HG02623 (cell line): ENCODE measurements around the gene TBL1XR1.
"Not testable (repeated sequence)": the region's sequence is repeated elsewhere in the genome, so short reads cannot be mapped to it uniquely, and the experiment has no call there.

Source experiments
- ATAC-seq: cut with Tn5 transposase; IDR thresholded peaks from one replicate; pipeline ENCODE4 v1.9.1; 2021; ENCODE audit warnings: moderate library complexity; ENCODE audit not compliant: unreplicated experiment

Gene TBL1XR1

DNA sequence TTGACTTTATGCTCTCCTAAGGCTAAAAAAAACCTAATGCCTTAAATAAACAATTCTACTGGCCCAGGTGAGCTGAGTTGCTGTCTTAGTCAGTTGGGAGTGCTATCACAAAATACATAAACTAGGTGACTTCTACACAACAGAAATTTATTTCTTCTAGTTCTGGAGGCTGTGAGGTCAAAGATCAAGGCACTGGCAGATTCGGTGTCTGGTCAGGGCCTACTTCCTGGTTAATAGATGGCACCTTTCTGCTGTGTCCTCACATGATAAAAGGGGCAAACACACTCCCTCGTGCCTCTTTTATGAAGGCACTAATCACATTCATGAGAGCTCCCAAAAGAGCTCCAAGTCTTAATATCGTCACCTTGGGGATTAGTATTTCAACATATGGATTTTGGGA is 11.5 kb upstream of the TBL1XR1 start:
- ATAC-seq, result no peak

DNA sequence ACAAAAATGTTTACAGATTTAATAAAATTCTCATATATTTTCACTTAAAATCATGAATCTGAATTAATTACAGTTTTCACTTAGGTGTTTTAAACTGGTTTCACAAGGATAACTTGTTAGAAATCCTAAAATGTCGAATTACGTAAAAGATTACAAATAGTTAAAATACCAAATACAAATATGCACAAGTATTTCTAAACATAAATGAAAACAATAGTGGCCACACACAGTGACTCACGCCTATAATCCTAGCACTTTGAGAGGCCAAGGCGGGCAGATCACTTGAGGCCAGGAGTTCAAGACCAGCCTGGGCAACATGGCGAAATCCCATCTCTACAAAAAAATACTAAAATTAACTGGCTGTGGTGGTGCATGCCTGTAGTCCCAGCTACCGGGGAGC is 10.9 kb upstream of the TBL1XR1 start:
- ATAC-seq, result no peak

DNA sequence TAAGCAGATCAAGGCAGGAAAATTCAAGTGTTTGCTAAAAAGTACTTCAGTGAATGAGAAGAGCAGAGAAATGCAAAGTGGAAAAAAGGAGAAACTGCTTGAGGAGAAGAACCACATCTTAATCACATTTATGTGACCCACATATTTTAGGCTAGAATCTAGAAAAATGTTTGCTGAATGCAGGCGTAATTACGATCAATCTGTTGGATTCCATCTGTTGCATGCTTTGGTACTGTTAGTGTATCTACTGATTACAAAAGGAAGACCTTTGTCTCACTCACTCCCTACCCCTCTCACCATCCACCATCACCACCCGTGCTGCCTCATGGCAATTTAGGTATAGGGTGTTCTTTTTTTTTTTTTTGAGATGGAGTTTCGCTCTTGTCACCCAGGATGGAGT is 9.7 kb upstream of the TBL1XR1 start:
- ATAC-seq, result no peak

DNA sequence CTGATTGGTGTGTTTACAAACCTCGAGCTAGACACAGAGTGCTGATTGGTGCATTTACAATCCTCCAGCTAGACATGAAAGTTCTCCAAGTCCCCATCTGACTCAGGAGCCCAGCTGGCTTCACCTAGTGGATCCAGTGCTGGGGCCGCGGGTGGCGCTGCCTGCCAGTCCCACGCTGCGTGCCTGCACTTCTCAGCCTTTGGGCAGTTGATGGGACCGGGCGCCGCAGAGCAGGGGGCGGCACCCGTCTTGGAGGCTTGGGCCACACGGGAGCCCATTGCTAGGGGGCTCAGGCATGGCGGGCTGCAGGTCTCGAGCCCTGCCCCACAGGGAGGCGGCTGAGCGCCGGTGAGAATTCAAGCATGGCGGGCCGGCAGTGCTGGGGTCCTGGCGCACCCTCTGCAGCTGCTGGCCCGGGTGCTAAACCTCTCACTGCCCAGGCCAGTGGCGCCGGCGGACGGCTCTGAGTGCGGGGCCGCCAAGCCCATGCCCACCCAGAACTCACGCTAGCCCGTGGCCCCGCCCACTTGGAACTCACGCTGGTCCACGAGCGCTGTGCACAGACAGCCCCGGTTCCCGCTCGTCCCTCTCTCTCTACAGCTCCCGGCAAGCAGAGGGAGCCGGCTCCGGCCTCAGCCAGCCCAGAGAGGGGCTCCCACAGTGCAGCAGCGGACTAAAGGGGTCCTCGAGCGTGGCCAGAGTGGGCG is 6.6 kb upstream of the TBL1XR1 start:
- ATAC-seq, result no peak

DNA sequence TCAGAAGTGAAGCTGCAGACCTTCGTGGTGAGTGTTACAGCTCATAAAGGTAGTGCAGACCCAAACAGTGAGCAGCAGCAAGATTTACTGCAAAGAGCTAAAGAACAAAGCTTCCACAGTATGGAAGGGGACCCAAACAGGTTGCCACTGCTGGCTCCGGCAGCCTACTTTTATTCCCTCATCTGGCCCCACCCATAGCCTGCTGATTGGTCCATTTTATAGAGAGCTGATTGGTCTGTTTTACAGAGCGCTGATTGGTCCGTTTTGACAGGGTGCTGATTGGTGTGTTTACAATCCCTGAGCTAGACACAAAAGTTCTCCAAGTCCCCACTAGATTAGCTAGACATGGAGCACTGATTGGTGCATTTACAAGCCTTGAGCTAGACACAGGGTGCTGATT is 5.7 kb upstream of the TBL1XR1 start:
- ATAC-seq, result not testable (repeated sequence)

DNA sequence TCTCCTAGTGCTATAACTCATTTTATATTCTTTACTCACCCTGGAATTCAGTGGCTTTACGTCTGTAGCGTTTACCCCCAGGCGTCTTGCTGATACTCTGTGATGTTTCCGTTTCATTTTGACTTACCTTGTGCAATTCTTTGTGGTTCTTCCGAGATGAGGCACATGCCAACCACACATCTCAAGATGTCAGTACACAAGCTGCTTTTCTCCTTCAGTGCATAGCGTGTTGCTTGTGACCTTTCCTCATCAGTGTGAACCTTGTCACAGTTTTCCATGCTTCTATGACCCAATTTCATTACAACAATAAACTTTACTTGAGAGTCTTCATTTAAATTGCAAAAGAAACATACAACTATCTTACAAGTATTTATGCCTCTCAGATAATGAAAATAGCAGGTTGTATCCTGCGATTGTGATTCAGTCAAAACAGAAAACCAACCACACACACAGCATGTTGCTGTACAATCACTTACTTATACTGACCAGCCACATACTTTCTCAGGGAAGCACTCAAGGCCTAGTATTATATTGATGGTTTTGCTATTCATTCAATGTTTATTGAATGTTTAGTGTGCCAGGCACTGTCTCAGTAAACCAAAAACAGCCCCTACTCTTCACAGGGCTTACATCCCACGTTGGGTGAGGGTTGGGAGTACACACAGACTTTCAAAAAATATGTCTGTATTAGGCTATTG is 4.6 kb upstream of the TBL1XR1 start:
- peak; percentile 73 for ATAC-seq

DNA sequence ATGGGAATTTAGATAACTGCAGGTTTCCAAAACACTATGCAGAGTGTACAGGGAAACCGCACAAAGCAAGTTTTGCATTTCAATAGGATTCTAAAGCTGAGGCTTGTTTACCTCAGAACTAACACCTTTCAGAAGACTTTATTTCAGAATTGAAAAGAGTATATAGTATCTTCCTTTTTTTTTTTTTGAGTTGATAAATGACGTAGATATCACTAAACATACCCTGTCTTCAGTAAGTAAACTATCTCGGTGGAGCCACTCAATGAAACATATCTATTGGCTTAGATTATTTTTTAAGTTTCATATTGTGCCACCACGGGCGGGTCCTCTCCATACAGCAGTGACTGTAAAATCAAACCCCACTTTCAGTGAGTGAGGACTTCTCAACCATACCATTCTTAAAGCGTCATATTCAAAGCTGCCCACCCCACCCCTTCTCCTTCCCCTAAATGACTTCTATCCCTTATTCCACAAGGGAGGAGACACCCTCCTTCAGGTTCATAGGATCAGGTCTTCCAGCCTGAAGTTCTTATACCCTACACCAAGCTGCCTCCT is 2.0 kb upstream of the TBL1XR1 start:
- no peak for ATAC-seq

DNA sequence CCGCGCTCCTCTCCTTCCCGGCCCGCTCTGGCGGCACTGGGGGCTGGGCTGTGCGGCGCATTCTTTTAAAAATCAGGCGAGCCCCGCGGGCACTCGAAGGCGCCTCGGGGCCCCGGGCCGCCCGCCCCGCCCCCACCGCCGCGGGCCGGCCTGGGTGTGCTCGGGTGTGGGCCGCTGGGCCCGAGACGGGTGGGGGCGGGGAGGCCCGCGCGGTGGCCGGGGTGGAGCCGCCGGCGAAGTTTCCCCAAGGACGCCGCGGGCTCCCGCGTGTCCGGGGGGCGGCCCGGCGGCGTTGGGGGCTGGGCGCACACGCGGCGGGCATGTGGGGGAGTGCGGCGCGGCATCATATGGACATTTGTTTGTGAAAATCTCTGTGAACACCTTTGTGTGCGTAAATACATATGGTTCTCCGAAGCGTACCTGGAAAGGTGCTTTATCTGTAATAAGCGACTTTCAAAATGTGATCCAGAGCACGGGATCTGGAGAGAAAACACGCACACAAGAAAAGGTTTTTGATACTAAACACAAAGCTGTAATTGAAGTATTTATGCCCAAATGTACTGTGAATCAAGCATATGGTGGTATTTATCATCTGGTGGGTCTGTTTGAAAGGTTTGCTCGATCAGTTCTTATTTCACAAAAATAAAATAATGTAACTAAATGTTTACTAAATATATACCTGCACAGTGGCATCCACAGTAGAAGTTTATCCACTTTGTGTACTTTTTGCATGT is 612 bp upstream of the TBL1XR1 start:
- ATAC-seq, result peak; percentile 32

DNA sequence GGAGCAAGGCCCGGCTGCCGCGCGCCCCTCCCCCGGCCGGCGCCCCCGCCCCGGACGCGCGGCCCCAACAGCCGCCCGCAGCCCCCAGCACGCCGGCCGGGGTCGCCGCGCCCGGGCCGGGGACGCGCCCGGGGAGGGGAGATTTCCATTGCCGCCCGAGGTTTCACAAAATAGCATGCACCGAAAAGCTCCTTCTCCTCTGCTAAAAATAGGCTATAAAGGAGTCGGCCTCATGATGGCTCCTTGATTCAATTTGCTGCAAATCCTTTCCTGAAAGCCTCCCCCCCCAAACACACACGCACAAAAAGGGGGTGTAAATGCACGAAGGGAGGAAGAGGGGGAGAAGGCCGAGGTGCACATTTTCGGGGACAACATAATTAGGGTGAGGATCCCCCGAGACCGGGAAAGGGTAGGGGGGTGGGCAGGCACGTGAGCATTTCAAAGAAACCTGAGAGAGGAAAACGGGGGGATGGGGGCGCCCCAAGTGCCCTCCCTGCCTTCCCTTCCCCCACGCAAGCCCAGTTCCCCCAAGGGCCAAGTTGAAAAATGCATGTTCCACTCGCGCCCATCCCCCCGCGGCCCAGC is 734 bp downstream of the TBL1XR1 start:
- no peak for ATAC-seq

DNA sequence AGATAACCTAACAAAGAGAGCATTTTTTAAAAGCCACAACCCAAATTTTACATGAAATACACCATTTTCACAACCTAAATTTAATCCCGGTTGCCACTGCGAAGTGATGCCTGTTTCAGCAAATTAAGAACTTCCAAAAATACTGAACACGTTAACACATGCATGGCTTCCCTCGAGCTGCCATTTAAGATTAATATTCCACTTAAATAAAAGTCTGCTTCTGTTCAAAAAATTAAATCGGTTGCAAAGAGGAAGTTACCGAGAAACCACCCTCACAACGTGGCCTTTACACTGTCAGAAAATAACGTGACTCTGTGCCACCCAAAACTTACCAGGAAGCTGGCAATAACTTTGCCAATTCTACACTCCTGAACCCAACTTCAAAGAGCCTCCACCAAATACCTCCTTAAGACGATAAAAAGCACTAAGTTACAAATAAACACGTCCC is 1.2 kb downstream of the TBL1XR1 start:
- no peak for ATAC-seq

DNA sequence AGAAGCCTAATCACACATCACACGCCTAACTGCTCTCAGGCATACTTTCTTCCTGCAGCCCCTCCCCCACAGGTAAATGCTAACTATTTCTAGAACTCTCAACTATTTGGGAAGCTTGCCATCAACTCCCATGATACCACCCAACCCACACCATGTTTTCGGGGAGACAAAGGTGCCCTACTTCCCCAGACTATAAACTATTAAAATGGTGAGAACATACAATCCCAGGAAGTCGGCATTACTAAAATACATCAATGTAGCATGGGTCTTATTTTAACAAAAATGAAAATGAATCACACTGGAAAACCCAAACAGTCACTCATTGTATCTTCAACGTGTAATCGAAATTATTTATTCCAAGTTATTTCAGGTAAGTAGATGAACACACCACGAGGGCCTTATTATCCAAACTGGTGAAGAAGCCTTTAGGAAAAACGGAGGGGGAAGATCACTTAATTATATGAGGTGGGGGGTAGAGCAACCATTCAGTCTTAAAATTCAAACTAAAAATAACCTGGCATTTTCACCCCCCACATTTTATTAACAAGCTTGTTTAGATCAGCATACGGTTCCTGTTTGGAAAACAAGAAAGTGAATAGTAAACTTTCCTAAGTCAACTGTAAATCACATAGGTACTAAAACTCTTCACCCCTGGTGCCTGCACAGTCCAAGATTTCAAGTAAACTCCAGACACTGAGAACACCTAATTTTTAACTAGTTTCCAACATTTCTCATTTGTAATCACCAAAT is 1.9 kb downstream of the TBL1XR1 start:
- no peak for ATAC-seq

DNA sequence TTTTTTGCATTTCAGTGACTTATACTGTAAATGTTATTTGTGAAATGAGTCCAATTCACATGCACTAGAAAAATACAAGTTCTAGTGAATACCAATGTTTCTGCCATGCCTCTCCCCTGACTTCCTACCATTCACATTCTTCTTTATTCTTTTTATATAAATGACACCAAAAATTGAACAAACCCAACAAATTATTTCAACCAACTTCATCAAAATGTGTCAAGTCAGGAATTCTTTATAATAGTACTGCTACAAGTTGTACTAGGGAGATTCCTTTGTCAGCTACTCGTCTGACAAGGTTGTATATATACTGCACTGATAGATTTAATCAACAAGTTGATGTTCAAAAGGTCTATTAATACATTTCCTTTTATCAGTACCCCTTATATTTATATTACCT is 3.0 kb downstream of the TBL1XR1 start:
- ATAC-seq, result no peak

DNA sequence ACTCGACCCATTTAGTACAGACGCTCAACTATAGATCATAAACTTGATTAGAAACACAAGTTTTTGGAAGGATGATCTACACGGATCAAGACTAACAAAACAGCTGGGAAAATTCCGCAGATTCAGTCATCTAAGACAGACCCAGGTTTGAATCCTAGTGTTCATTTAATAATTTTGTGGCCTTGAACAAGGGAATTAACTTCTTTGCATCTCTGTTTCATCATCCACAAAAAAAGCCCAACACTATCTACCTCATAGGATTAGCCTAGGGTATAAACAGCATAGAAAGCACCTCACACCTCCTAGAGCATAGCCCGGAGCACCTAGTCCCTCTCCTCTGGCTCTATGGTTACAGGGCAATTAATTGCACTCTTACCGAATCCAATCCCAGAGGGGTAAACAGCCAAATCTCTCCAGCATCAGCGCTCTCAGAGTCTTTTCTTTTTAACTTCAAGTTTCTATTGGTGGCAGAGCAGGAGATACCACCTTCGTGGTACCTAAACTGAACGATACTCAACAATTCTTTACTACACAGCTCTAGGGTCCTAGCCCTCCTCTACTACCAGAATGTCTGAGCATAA is 3.5 kb downstream of the TBL1XR1 start:
- no peak for ATAC-seq

DNA sequence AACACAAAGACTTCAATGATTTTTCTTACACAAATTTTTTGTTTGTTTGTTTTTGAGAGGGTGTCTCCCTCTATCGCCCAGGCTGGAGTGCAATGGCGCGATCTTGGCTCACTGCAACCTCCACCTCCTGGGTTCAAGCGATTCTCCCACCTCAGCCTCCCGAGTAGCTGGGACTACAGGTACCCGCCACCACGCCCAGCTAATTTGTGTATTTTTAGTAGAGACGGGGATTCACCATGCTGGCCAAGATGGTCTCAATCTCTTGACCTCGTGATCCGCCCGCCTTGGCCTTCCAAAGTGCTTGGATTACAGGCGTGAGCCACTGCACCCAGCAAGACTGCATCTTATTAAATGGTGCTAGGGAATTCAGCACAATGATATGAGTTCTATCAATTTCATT is 4.0 kb downstream of the TBL1XR1 start:
- not testable (repeated sequence) for ATAC-seq

DNA sequence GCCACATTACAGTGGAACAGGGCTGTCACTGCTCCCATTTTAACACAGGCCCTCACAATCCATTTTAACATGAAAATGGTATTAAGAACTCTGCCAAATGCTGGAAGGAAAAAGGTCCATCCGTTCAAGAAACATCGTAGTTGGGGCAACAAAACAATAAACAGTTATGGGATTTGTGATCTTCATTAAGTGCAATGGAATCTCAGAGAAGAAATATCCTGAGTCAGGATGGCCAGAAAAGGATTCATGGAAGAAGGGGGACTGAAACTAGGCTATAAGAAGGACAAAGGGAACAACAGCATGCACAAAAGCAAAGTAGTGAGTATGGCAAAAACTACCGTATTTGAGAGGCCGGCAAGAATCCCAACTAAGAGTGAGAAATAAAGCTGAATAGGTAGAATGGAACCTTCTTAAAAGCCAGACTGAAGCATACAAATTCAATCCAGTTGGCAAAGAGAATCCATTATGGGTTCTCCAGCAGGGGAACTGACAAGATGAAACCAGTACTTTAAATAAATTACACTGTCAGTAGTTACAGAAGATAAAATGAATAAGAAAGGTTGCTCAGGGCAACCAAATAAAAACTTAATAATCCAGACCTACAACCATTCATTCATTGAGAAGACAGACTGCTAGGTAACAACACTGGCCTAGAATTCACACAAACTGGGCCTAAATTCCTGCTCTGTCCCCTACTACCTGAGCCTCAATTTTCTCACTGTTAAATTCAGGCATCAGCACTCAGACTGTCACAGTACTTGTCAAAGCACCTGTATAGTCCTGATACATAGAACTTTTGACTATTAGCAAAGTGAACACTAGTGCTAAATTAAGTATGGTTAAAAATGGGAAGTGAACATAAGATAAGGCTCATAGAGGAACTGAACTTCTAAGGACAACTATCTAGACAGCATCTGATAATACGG is 6.3 kb downstream of the TBL1XR1 start:
- peak; percentile 34 for ATAC-seq

DNA sequence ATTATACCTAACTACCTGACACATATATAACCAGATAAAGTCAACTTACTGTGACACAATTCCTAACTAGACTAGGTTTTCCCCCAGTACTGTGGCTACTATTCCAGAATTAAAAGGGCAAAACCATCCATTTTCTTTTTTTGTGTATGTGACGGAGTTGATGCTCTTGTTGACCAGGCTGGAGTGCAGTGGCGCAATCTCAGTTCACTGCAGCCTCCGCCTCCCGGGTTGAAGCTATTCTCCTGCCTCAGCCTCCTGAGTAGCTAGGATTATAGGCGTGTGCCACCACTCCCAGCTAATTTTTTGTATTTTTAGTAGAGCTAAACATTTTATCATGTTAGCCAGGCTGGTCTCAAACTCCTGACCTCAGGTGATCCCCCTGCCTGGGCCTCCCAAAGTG is 7.1 kb downstream of the TBL1XR1 start:
- ATAC-seq, result not testable (repeated sequence)

DNA sequence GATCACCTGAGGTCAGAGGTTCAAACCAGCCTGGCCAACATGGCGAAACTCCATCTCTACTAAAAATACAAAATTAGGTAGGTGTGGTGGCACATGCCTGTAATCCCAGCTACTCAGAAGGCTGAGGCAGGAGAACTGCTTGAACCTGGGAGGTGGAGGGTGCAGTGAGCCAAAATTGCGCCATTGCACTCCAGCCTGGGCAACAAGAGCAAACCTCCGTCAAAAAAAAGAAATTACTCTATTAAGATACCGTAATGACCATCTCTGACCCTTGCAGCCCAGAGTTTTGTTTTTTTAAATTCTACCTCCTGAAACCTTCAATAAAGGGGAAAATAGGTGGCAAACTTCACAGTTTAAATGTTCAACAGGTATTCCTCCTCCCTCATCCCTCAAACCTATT is 9.0 kb downstream of the TBL1XR1 start:
- not testable (repeated sequence) for ATAC-seq

DNA sequence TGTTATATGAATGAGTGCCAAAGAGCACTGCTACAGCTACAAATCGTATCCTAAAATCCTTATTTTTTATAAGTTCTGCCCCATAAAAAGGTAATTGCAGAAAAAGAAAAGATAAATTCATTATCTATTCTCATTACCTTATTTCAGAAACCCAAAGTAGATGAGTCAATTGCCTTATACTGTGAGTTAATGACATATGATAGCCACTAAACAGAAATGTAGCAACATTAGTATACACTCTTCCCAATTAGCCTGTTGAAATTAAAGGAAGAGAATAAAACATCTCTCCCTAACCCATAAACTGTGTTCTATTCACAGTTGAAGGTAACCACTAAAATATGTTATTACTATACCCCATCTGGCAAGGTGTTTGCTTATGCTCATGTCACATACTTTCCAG is 11.0 kb downstream of the TBL1XR1 start:
- ATAC-seq, result no peak

DNA sequence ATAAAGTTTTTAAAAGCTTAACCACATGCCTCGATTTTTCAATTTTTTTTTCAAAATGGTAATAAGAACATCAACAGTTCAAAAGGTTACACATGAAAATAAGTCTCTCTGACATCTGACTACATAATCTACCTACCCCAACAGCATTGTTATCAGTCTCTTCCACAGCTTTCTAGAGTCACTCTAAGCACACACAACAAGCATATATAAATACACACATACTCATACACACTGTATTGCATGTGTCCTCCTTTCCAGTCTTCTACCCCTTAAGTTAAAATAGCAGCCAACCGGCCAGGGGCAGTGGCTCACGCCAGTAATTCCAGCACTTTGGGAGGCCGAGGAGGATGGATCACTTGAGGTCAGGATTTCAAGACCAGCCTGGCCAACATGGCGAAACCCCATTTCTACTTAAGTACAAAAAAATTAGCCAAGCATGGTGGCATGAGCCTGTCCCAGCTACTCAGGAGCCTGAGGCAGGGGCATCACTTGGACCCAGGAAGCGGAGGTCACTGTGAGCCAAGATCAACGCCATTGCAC is 12.2 kb downstream of the TBL1XR1 start:
- peak; percentile 16 for ATAC-seq
